Muscle layer of colon (tissue), 2 donors: ENCODE results near the gene ANKDD1B.
"Not testable (repeated sequence)": the region's sequence is repeated elsewhere in the genome, so short reads cannot be mapped to it uniquely, and the experiment has no call there.

Experiments used
- H3K27ac ChIP-seq: one replicate; pipeline ENCODE4 v1.7.0; 2013; ENCODE audit warnings: low read depth, mild to moderate bottlenecking, low read length, moderate library complexity
- H3K27me3 ChIP-seq, 2 donors: one replicate each; pipeline ENCODE4 v1.7.0; 2013; ENCODE audit warnings: low read length in 2 of 2, mild to moderate bottlenecking in 2 of 2; ENCODE audit not compliant: insufficient read depth in 2 of 2, control insufficient read depth in 1 of 2
- H3K36me3 ChIP-seq: one replicate; pipeline ENCODE4 v1.7.0; 2013; ENCODE audit warnings: mild to moderate bottlenecking, low read length; ENCODE audit not compliant: insufficient read depth
- H3K4me1 ChIP-seq: one replicate; pipeline ENCODE4 v1.7.0; 2013; ENCODE audit warnings: mild to moderate bottlenecking, low read length; ENCODE audit not compliant: insufficient read depth
- H3K4me3 ChIP-seq, 2 donors: one replicate each; pipeline ENCODE4 v1.7.0; 2013; ENCODE audit warnings: low read length in 2 of 2, low read depth in 1 of 2, mild to moderate bottlenecking in 1 of 2, moderate library complexity in 1 of 2
- H3K9ac ChIP-seq: one replicate; pipeline ENCODE4 v1.7.0; 2013; ENCODE audit warnings: low read length
- H3K9me3 ChIP-seq: one replicate; pipeline ENCODE4 v1.7.0; 2013; ENCODE audit warnings: mild to moderate bottlenecking, low read length
- donor health status: abdominal sarcoma.
- donor health status: Adenocarcinoma of cecum.

Gene ANKDD1B

DNA sequence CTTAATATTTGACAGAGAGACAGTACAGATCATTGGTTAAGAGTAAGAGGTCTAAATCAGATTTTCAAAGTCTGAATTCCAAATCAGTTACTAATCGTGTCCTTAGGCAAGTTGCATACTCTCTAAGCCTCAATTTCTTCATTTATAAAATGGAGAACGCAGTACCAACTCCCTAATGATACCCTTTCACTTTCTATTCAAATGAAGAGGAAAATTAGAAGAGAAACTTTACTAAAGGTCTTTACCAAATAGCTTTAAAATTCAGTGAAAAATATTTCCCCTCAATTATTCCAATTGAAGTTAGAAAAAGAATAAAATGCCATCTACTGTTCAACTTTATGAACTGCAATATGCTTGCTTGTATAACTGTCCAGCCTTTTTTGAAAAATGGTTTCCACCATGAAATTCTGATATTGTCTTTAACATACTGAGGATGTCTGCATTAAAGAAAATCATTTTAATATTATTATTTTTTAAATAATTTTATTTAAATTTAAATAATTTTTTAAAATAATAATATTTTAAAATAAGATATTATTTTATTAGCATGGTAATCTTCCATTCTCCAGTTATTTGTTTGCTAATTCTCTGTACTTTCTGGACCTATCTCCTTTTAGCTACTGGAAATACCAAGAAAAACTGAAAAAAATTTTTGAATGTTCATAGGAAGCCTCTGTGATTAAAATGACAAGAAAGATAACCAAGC, 70.0 kb downstream of the ANKDD1B start:
- H3K27ac ChIP-seq: no peak overlapping the region
- H3K9ac ChIP-seq: no peak overlapping the region
- H3K4me3 ChIP-seq: peak overlapping the region in 1 of 2 donors; percentile 28
- no peaks in the 10 kb centered on the region for H3K27me3 ChIP-seq
- H3K36me3 ChIP-seq: no peaks in the 10 kb centered on the region
- H3K4me1 ChIP-seq: peaks cover 5% of the 10 kb centered on the region
- no peaks in the 10 kb centered on the region for H3K9me3 ChIP-seq

- Histone ChIP-seq H3K9me3 (no peaks in the 10 kb centered on the region), H3K27ac (no peak overlapping the region), H3K27me3 (no peaks in the 10 kb centered on the region), H3K4me1 (peaks cover 5% of the 10 kb centered on the region), H3K9ac (no peak overlapping the region), H3K4me3 (no peak overlapping the region), H3K36me3 (no peaks in the 10 kb centered on the region)
Measured at GRCh38 chr5:75685141-75685540, 73.9 kb downstream of the ANKDD1B start.

- H3K4me1 ChIP-seq: no peaks in the 10 kb centered on the region
- H3K9me3 ChIP-seq: no peaks in the 10 kb centered on the region
- no peak overlapping the region for H3K27ac ChIP-seq
- H3K36me3 ChIP-seq: peaks cover 3% of the 10 kb centered on the region
- no peak overlapping the region for H3K4me3 ChIP-seq
- H3K9ac ChIP-seq: no peak overlapping the region
- H3K27me3 ChIP-seq: no peaks in the 10 kb centered on the region
Measured at GRCh38 chr5:75686480-75686879, 75.2 kb downstream of the ANKDD1B start.

- H3K36me3 ChIP-seq: peaks cover 9% of the 10 kb centered on the region
- no peaks in the 10 kb centered on the region for H3K9me3 ChIP-seq
- H3K4me3 ChIP-seq: no peak overlapping the region
- no peak overlapping the region for H3K9ac ChIP-seq
- H3K4me1 ChIP-seq: no peaks in the 10 kb centered on the region
- H3K27me3 ChIP-seq: no peaks in the 10 kb centered on the region
- H3K27ac ChIP-seq: no peak overlapping the region
Measured at GRCh38 chr5:75690669-75691068, 79.4 kb downstream of the ANKDD1B start.

DNA sequence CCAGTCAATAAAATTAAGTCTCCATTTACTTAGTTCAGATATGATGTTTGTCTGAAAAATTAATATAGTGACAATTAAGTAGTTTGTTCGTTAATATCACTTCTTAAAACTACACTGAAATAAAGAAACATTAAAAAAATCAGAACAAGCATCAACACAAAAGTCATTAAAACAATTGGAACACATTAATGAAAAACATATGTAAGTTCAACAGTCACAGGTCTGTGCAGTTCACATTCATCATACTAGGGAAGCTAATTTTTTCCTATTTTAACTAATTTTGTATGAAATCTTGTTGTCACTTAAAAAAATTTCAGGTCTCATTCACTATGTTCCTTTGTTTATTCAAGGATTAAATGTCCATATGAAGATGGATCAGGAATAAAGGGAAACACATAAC, 83.5 kb downstream of the ANKDD1B start:
- H3K36me3 ChIP-seq: peaks cover 9% of the 10 kb centered on the region
- H3K9ac ChIP-seq: no peak overlapping the region
- H3K27ac ChIP-seq: no peak overlapping the region
- H3K4me1 ChIP-seq: no peaks in the 10 kb centered on the region
- H3K9me3 ChIP-seq: no peaks in the 10 kb centered on the region
- no peak overlapping the region for H3K4me3 ChIP-seq
- H3K27me3 ChIP-seq: no peaks in the 10 kb centered on the region

DNA sequence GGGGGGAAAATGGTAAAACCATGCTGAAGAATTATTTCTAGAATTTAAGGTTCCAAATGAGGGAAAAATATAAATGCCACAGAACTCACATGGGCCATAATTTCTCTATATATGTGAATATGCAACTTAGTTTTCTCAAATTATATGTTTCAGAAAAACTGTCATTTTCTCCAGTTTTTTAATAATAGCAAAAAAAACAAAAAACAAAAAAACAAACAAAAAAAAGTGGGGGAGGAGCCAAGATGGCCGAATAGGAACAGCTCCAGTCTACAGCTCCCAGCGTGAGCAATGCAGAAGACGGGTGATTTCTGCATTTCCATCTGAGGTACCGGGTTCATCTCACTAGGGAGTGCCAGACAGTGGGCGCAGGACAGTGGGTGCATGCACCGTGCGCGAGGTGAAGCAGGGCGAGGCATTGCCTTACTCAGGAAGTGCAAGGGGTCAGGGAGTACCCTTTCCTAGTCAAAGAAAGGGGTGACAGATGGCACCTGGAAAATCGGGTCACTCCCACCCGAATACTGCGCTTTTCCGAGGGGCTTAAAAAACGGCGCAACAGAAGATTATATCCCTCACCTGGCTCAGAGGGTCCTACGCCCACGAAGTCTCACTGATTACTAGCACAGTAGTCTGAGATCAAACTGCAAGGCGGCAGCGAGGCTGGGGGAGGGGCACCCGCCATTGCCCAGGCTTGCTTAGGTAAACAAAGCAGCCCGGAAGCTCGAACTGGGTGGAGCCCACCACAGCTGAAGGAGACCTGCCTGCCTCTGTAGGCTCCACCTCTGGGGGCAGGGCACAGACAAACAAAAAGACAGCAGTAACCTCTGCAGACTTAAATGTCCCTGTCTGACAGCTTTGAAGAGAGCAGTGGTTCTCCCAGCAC, 84.5 kb downstream of the ANKDD1B start:
- not testable (repeated sequence) for H3K4me1 ChIP-seq, H3K4me3 ChIP-seq, H3K27me3 ChIP-seq, H3K36me3 ChIP-seq, H3K9me3 ChIP-seq, H3K27ac ChIP-seq, H3K9ac ChIP-seq

DNA sequence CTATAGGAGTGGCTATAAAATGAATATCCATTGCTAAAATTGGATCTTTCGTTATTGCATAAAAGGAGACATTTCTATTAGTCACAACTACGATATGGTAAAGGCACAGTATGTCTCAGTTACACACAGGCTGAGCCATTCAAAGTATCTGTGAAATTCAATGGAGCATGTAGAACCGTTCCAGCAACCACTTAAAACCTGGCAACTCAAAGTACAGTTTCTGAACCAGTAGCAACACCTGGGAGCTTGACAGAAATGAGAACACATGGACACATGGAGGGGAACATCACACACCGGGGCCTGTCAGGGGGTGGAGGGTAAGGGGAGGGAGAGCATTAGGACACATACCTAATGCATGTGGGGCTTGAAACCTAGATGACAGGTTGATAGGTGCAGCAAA, 90.6 kb downstream of the ANKDD1B start:
- Histone ChIP-seq H3K36me3 (peaks cover 13% of the 10 kb centered on the region), H3K27me3 (no peaks in the 10 kb centered on the region), H3K9ac (no peak overlapping the region), H3K4me3 (no peak overlapping the region), H3K27ac (no peak overlapping the region), H3K9me3 (no peaks in the 10 kb centered on the region), H3K4me1 (no peaks in the 10 kb centered on the region)

DNA sequence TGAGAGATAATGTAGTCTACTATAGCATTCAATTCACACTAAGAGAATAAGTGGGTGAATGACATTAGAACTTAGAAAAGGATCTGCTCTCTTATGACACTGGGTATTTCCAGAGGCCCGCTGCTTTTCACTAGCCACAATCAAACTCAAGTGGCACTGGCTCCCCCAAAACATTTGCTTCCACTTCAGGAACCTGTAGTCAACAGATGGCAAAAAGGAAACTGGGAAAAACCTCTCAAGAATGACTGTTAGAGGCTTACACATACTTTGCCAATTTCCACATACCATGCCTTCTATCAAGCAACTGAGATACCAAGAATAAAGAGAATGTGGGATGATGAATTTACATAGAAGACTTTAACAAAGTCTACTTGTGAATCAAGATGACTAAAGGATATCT, 94.8 kb downstream of the ANKDD1B start:
- Histone ChIP-seq H3K9ac (no peak overlapping the region), H3K27ac (no peak overlapping the region), H3K4me1 (no peaks in the 10 kb centered on the region), H3K36me3 (peaks cover 13% of the 10 kb centered on the region), H3K4me3 (no peak overlapping the region), H3K9me3 (no peaks in the 10 kb centered on the region), H3K27me3 (no peaks in the 10 kb centered on the region)

GRCh38 chr5:75706775-75707174, 95.5 kb downstream of the ANKDD1B start:
- H3K9me3 ChIP-seq: no peaks in the 10 kb centered on the region
- no peak overlapping the region for H3K4me3 ChIP-seq
- no peak overlapping the region for H3K27ac ChIP-seq
- no peaks in the 10 kb centered on the region for H3K4me1 ChIP-seq
- H3K36me3 ChIP-seq: peaks cover 11% of the 10 kb centered on the region
- no peak overlapping the region for H3K9ac ChIP-seq
- no peaks in the 10 kb centered on the region for H3K27me3 ChIP-seq

GRCh38 chr5:75707911-75708509, 96.8 kb downstream of the ANKDD1B start:
- no peak overlapping the region for H3K27ac ChIP-seq
- H3K4me1 ChIP-seq: no peaks in the 10 kb centered on the region
- H3K36me3 ChIP-seq: no peaks in the 10 kb centered on the region
- H3K9me3 ChIP-seq: no peaks in the 10 kb centered on the region
- H3K4me3 ChIP-seq: no peak overlapping the region
- no peak overlapping the region for H3K9ac ChIP-seq
- H3K27me3 ChIP-seq: no peaks in the 10 kb centered on the region

DNA sequence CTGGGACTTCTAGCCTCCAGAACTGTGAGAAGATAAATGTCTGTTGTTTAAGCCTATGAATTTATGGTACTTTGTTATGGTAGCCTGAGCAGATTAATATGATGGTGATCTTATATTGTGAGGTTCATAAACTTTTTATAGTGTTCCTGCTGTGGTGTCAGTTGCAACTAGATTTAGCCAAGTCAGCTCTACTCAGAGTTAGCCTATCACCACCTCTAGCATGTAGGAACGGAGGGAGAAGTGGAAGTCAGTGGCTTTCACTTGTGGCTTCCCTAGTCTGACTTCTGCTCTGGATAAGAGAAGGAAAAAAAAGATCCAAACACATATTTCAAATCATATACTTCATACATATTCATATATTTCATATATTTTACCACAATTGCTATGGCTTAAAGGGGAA, 99.4 kb downstream of the ANKDD1B start:
- Histone ChIP-seq H3K27me3 (no peaks in the 10 kb centered on the region), H3K36me3 (peaks cover 4% of the 10 kb centered on the region), H3K4me3 (no peak overlapping the region), H3K9ac (no peak overlapping the region), H3K4me1 (peaks cover under 1% of the 10 kb centered on the region), H3K27ac (no peak overlapping the region), H3K9me3 (no peaks in the 10 kb centered on the region)
